Fibroblast of pulmonary artery (primary cell): ENCODE results near the gene UBE2H.

ENCODE experiments used
- DNase-seq: peaks from one replicate; pipeline ENCODE4 v3.0.0-alpha.2; 2010; ENCODE audit warnings: low read depth
- H3K4me3 ChIP-seq: replicated peaks from 2 replicates; pipeline ENCODE4 v1.5.1; 2011; ENCODE audit warnings: low read depth, mild to moderate bottlenecking, control low read depth, low read length, moderate library complexity
- TF ChIP-seq, protein P1 (sequence below): IDR thresholded peaks from 2 replicates; pipeline ENCODE4 v1.5.1; 2011; ENCODE audit warnings: mild to moderate bottlenecking, control low read depth, low read length, inconsistent platforms; ENCODE audit errors: missing control alignments

The UBE2H gene

GRCh38 chr7:129959471-129960203, 6.9 kb upstream of the UBE2H start:
- TF ChIP-seq, protein P1, sequence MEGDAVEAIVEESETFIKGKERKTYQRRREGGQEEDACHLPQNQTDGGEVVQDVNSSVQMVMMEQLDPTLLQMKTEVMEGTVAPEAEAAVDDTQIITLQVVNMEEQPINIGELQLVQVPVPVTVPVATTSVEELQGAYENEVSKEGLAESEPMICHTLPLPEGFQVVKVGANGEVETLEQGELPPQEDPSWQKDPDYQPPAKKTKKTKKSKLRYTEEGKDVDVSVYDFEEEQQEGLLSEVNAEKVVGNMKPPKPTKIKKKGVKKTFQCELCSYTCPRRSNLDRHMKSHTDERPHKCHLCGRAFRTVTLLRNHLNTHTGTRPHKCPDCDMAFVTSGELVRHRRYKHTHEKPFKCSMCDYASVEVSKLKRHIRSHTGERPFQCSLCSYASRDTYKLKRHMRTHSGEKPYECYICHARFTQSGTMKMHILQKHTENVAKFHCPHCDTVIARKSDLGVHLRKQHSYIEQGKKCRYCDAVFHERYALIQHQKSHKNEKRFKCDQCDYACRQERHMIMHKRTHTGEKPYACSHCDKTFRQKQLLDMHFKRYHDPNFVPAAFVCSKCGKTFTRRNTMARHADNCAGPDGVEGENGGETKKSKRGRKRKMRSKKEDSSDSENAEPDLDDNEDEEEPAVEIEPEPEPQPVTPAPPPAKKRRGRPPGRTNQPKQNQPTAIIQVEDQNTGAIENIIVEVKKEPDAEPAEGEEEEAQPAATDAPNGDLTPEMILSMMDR: no peak
- peak; percentile 40 for DNase-seq
- H3K4me3 ChIP-seq: no peak overlapping the region

- TF ChIP-seq, protein P1: no peak
These were observed 6.1 kb upstream of the UBE2H start for GRCh38 chr7:129958643-129959470.

DNA sequence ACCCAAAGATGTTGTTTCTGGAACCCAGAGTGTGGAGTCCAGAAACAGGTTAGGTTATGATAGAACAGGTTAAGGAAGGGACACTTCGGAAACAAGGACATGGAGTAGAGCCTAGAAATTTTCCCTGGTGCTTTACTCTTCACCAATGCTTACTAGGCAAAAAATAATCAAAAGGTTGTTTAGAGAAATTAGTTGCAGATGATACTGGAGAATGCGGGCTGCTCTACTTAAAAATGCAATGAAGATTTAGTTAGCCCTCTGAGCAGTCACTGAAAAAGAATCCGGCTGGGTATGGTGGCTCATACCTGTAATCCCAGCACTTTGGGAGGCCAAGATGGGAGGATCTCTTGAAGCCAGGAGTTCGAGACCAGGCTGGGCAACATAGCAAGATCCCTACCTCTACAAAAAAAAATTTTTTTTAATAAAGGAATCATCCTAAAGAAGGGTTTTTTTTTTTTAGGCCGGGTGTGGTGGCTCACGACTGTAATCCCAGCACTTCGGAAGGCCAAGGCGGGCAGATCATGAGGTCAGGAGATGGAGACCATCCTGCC, 3.3 kb upstream of the UBE2H start:
- TF ChIP-seq, protein P1: no peak
- H3K4me3 ChIP-seq: no peak overlapping the region
- no peak for DNase-seq

More at GRCh38 chr7:129958643-129959470, 6.1 kb upstream of the UBE2H start:
- DNase-seq: peak; percentile 87
- no peak overlapping the region for H3K4me3 ChIP-seq

DNA sequence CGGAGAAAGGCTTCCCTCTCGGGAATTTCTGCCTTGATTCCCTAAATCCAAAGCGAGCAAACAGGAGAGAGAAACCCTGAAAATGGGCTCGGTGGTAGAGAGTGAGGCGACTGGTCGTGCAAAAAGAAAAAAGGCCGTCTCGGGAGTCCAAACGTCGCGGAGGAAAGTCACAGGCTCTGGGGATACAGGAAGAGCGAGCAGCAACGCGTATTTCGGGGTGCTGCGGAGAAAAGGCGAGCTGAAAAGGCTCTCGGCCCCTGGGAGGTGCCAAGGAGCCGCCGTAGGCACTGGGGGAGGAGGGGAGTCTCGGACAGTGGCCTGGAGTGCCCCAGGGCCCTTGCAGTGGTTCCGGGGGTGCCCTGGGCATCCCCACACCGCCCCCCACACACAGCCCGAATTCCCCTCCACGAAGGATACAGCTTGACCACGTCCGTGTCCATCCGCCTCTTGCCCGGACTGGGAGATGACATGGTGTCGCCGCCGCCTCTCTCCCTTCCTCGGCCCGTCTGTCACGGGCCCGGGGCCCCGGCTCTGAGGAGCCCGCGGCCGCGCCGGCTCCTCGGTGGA, 591 bp downstream of the UBE2H start:
- peak overlapping the region; percentile 91 for H3K4me3 ChIP-seq
- TF ChIP-seq, protein P1: no peak
- no peak for DNase-seq

DNA sequence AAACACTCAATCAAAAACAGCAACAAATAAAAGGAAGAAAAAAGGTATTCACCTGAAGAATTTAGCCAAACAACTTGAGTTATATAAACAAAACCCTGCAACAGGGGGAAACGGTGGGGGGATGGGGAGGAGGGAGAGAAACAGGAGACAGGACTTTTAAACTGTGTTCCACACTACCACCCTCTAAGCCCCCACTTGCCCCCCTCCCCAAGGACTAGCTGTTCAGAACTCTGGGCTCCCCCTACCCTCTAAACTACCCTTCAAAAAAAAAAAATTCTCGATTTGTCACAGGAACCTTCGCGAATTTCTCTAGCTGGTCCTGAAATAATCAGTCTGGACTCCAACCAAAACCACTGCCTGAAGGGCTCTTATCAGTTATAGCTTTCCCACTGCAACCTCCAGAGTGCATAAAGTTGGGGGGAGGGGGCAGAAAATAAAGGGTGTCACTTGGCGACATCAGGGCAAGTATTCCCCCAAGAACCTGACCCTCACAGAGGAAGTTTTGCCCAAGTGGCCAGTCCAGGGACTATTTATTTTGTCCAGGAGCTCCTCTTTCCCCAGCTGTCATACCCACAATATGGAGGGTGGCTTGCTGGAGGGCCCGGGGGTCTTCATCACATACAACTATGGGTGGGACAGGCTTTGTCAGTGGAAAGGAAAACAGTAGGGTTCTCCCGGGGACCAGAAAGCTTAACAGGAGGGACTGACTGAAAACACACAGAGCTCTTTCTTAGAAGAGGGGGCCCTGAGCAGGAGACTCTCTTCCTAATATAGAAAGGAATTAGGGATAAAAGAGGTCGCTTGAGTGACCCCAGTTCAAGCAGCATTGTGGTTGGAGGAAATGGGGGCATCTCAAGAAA, 1.3 kb downstream of the UBE2H start:
- no peak for DNase-seq
- TF ChIP-seq, protein P1: no peak
- peak overlapping the region; percentile 91 for H3K4me3 ChIP-seq

GRCh38 chr7:129950933-129951225, 1.9 kb downstream of the UBE2H start:
- TF ChIP-seq, protein P1: no peak
- H3K4me3 ChIP-seq: peak overlapping the region; percentile 91
- no peak for DNase-seq
